ENCODE measurements around the gene SATB2. TPM values are rescaled to one million over a fixed set of nuclear protein-coding genes. Genes with fewer than 3 reads are reported as not detected.

SATB2 gene
- total RNA-seq, 8 experiments from 2014 or later: 1.1 to 81.9 (median 5.5) TPM

GRCh38 chr2:199279146-199279545, 178.6 kb downstream of the SATB2 start:
- Histone ChIP-seq H3K4me3 (no peak overlapping the region), H3K27ac (no peak overlapping the region), H3K4me1 (replicated peaks in 1 of 2) (no peaks in the 10 kb centered on the region)
- ATAC-seq (replicated peaks in 6 of 8): no peak
- in situ Hi-C loops (cut with MboI; ENCODE audit: low pct_unique_long_range_greater_than_20kb in 2 of 9, low sequenced_read_pairs in 9 of 9, unreplicated experiment in 9 of 9): loop anchor here in 1 of 9 experiments (25.0 kb wide), 1 partner anchor 967 kb away; no protein-coding TSS in a partner anchor

GRCh38 chr2:199278099-199278498, 179.6 kb downstream of the SATB2 start:
- H3K4me3 ChIP-seq: no peak overlapping the region
- 80 to 100% (median 89%) methylated on average over 2 to 5 of the region's 5 CpGs; no CpG with 5 or more reads in 2 of the 10 experiments for WGBS, 10 experiments
- in situ Hi-C loops (cut with MboI; ENCODE audit: low pct_unique_long_range_greater_than_20kb in 2 of 9, low sequenced_read_pairs in 9 of 9, unreplicated experiment in 9 of 9): loop anchor here in 1 of 9 experiments (25.0 kb wide), 1 partner anchor 966 kb away; no protein-coding TSS in a partner anchor
- no peak overlapping the region for H3K27ac ChIP-seq
- H3K4me1 ChIP-seq (replicated peaks in 1 of 2): no peaks in the 10 kb centered on the region
- ATAC-seq (replicated peaks in 6 of 8): no peak

- in situ Hi-C loops (cut with MboI; ENCODE audit: low pct_unique_long_range_greater_than_20kb in 2 of 9, low sequenced_read_pairs in 9 of 9, unreplicated experiment in 9 of 9): no loop called here
- ATAC-seq (replicated peaks in 6 of 8): peak in 6 of 8 experiments; percentile 41 to 90 (median 52)
- H3K27ac ChIP-seq: no peak overlapping the region
- no peak overlapping the region for H3K4me3 ChIP-seq
- 0 to 100% (median 50%) methylated on average over 1 of the region's 1 CpG; no CpG with 5 or more reads in 2 of the 10 experiments for WGBS, 10 experiments
- no peaks in the 10 kb centered on the region for H3K4me1 ChIP-seq (replicated peaks in 1 of 2)
These were observed 184.7 kb downstream of the SATB2 start for GRCh38 chr2:199273042-199273511.

GRCh38 chr2:199261936-199262335, 195.8 kb downstream of the SATB2 start:
- H3K4me3 ChIP-seq: no peak overlapping the region
- H3K27ac ChIP-seq: no peak overlapping the region
- in situ Hi-C loops (cut with MboI; ENCODE audit: low pct_unique_long_range_greater_than_20kb in 2 of 9, low sequenced_read_pairs in 9 of 9, unreplicated experiment in 9 of 9): no loop called here
- H3K4me1 ChIP-seq (replicated peaks in 1 of 2): no peaks in the 10 kb centered on the region
- ATAC-seq (replicated peaks in 6 of 8): no peak

- peak in 3 of 8 experiments; percentile 1 to 58 (median 41) for ATAC-seq (replicated peaks in 6 of 8)
- Histone ChIP-seq H3K4me3 (no peak overlapping the region), H3K4me1 (replicated peaks in 1 of 2) (no peaks in the 10 kb centered on the region), H3K27ac (no peak overlapping the region)
- in situ Hi-C loops (cut with MboI; ENCODE audit: low pct_unique_long_range_greater_than_20kb in 2 of 9, low sequenced_read_pairs in 9 of 9, unreplicated experiment in 9 of 9): no loop called here
- 33 to 100% (median 58%) methylated on average over 1 of the region's 1 CpG; no CpG with 5 or more reads in 4 of the 10 experiments for WGBS, 10 experiments
These were observed 196.5 kb downstream of the SATB2 start for GRCh38 chr2:199261239-199261638.

GRCh38 chr2:199259671-199260070, 198.1 kb downstream of the SATB2 start:
- ATAC-seq (replicated peaks in 6 of 8): no peak
- no peak overlapping the region for H3K27ac ChIP-seq
- no peak overlapping the region for H3K4me3 ChIP-seq
- in situ Hi-C loops (cut with MboI; ENCODE audit: low pct_unique_long_range_greater_than_20kb in 2 of 9, low sequenced_read_pairs in 9 of 9, unreplicated experiment in 9 of 9): no loop called here
- H3K4me1 ChIP-seq (replicated peaks in 1 of 2): no peaks in the 10 kb centered on the region
- 38 to 83% (median 57%) methylated on average over 2 of the region's 2 CpGs; no CpG with 5 or more reads in 1 of the 10 experiments for WGBS, 10 experiments

- H3K4me1 ChIP-seq (replicated peaks in 1 of 2): no peaks in the 10 kb centered on the region
- ATAC-seq (replicated peaks in 6 of 8): peak in 2 of 8 experiments; percentile 45 to 46
- H3K4me3 ChIP-seq: no peak overlapping the region
- H3K27ac ChIP-seq: no peak overlapping the region
- in situ Hi-C loops (cut with MboI; ENCODE audit: low pct_unique_long_range_greater_than_20kb in 2 of 9, low sequenced_read_pairs in 9 of 9, unreplicated experiment in 9 of 9): no loop called here
These were observed 199.4 kb downstream of the SATB2 start for GRCh38 chr2:199258291-199258690.

- no peak overlapping the region for H3K27ac ChIP-seq
- H3K4me3 ChIP-seq: no peak overlapping the region
- in situ Hi-C loops (cut with MboI; ENCODE audit: low pct_unique_long_range_greater_than_20kb in 2 of 9, low sequenced_read_pairs in 9 of 9, unreplicated experiment in 9 of 9): no loop called here
- peak in 3 of 8 experiments; percentile 88 to 97 (median 97) for ATAC-seq (replicated peaks in 6 of 8)
- no peaks in the 10 kb centered on the region for H3K4me1 ChIP-seq (replicated peaks in 1 of 2)
- 0 to 100% (median 83%) methylated on average over 2 to 7 of the region's 7 CpGs; no CpG with 5 or more reads in 1 of the 10 experiments for WGBS, 10 experiments
These were observed 200.2 kb downstream of the SATB2 start for GRCh38 chr2:199257261-199258224.

GRCh38 chr2:199230091-199230490, 227.6 kb downstream of the SATB2 start:
- WGBS, 10 experiments: 20 to 100% (median 85%) methylated on average over 1 to 3 of the region's 3 CpGs; no CpG with 5 or more reads in 3 of the 10 experiments
- no peaks in the 10 kb centered on the region for H3K4me1 ChIP-seq (replicated peaks in 1 of 2)
- no peak overlapping the region for H3K4me3 ChIP-seq
- in situ Hi-C loops (cut with MboI; ENCODE audit: low pct_unique_long_range_greater_than_20kb in 2 of 9, low sequenced_read_pairs in 9 of 9, unreplicated experiment in 9 of 9): no loop called here
- H3K27ac ChIP-seq: no peak overlapping the region
- ATAC-seq (replicated peaks in 6 of 8): no peak

GRCh38 chr2:199228887-199229819, 228.6 kb downstream of the SATB2 start:
- Histone ChIP-seq H3K27ac (no peak overlapping the region), H3K4me3 (no peak overlapping the region), H3K4me1 (replicated peaks in 1 of 2) (no peaks in the 10 kb centered on the region)
- ATAC-seq (replicated peaks in 6 of 8): peak in 2 of 8 experiments; percentile 97 to 100
- WGBS, 10 experiments: 0 to 96% (median 84%) methylated on average over 1 to 14 of the region's 19 CpGs
- in situ Hi-C loops (cut with MboI; ENCODE audit: low pct_unique_long_range_greater_than_20kb in 2 of 9, low sequenced_read_pairs in 9 of 9, unreplicated experiment in 9 of 9): no loop called here

GRCh38 chr2:199223791-199224190, 233.9 kb downstream of the SATB2 start:
- 76 to 100% (median 100%) methylated on average over 1 to 5 of the region's 6 CpGs; no CpG with 5 or more reads in 6 of the 10 experiments for WGBS, 10 experiments
- no peak overlapping the region for H3K27ac ChIP-seq
- ATAC-seq (replicated peaks in 6 of 8): no peak

GRCh38 chr2:199220920-199221319, 236.8 kb downstream of the SATB2 start:
- in situ Hi-C loops (cut with MboI; ENCODE audit: low pct_unique_long_range_greater_than_20kb in 2 of 9, low sequenced_read_pairs in 9 of 9, unreplicated experiment in 9 of 9): no loop called here
- ATAC-seq (replicated peaks in 6 of 8): peak in 2 of 8 experiments; percentile 36 to 74
- H3K27ac ChIP-seq: no peak overlapping the region

More at GRCh38 chr2:199223791-199224190, 233.9 kb downstream of the SATB2 start:
- H3K4me1 ChIP-seq (replicated peaks in 1 of 2): no peaks in the 10 kb centered on the region
- H3K4me3 ChIP-seq: no peak overlapping the region
- in situ Hi-C loops (cut with MboI; ENCODE audit: low pct_unique_long_range_greater_than_20kb in 2 of 9, low sequenced_read_pairs in 9 of 9, unreplicated experiment in 9 of 9): no loop called here

More at GRCh38 chr2:199220920-199221319, 236.8 kb downstream of the SATB2 start:
- no peaks in the 10 kb centered on the region for H3K4me1 ChIP-seq (replicated peaks in 1 of 2)
- WGBS, 10 experiments: 0 to 100% (median 69%) methylated on average over 1 to 3 of the region's 3 CpGs
- H3K4me3 ChIP-seq: no peak overlapping the region
